GM21737 (cell line): Measurements from ENCODE around the gene DIS3L2.
"Not testable (repeated sequence)": the region's sequence is repeated elsewhere in the genome, so short reads cannot be mapped to it uniquely, and the experiment has no call there.

Experiments
- ATAC-seq: cut with Tn5 transposase; IDR thresholded peaks from one replicate; pipeline ENCODE4 v1.9.1; 2021; ENCODE audit warnings: mild to moderate bottlenecking, moderate library complexity; ENCODE audit not compliant: unreplicated experiment

The DIS3L2 gene

GRCh38 chr2:232328516-232329460, 367.3 kb downstream of the DIS3L2 start:
- no peak for ATAC-seq

GRCh38 chr2:232329716-232330067, 368.2 kb downstream of the DIS3L2 start:
- no peak for ATAC-seq

GRCh38 chr2:232330068-232330999, 368.8 kb downstream of the DIS3L2 start:
- ATAC-seq: no peak

GRCh38 chr2:232331061-232331460, 369.5 kb downstream of the DIS3L2 start:
- not testable (repeated sequence) for ATAC-seq

GRCh38 chr2:232331641-232332040, 370.1 kb downstream of the DIS3L2 start:
- not testable (repeated sequence) for ATAC-seq

- ATAC-seq: not testable (repeated sequence)
Observed at GRCh38 chr2:232332244-232332939, 370.9 kb downstream of the DIS3L2 start.

- no peak for ATAC-seq
Observed at GRCh38 chr2:232332940-232333259, 371.4 kb downstream of the DIS3L2 start.

GRCh38 chr2:232333361-232334135, 372.0 kb downstream of the DIS3L2 start:
- ATAC-seq: no peak

GRCh38 chr2:232334136-232334884, 372.8 kb downstream of the DIS3L2 start:
- not testable (repeated sequence) for ATAC-seq

GRCh38 chr2:232334885-232335205, 373.3 kb downstream of the DIS3L2 start:
- not testable (repeated sequence) for ATAC-seq

- ATAC-seq: not testable (repeated sequence)
Observed at GRCh38 chr2:232335206-232335858, 373.8 kb downstream of the DIS3L2 start.

GRCh38 chr2:232335859-232336215, 374.3 kb downstream of the DIS3L2 start:
- no peak for ATAC-seq

GRCh38 chr2:232336241-232336736, 374.8 kb downstream of the DIS3L2 start:
- no peak for ATAC-seq

GRCh38 chr2:232336981-232337720, 375.6 kb downstream of the DIS3L2 start:
- no peak for ATAC-seq

- not testable (repeated sequence) for ATAC-seq
Observed at GRCh38 chr2:232338094-232338758, 376.7 kb downstream of the DIS3L2 start.

GRCh38 chr2:232338759-232339106, 377.2 kb downstream of the DIS3L2 start:
- ATAC-seq: no peak

GRCh38 chr2:232339121-232340081, 377.9 kb downstream of the DIS3L2 start:
- ATAC-seq: no peak
